GM19468 (cell line): ENCODE results near the gene SH3PXD2A.

ENCODE experiments used
- ATAC-seq: cut with Tn5 transposase; IDR thresholded peaks from one replicate; pipeline ENCODE4 v1.9.1; 2021; ENCODE audit warnings: mild to moderate bottlenecking, moderate library complexity, moderate number of reproducible peaks; ENCODE audit not compliant: unreplicated experiment; ENCODE audit errors: extremely low read depth

The SH3PXD2A gene

GRCh38 chr10:103877861-103878260 is 22.5 kb upstream of the SH3PXD2A start:
- no peak for ATAC-seq

- ATAC-seq, result no peak
Measured at GRCh38 chr10:103876155-103876554, 20.8 kb upstream of the SH3PXD2A start.

GRCh38 chr10:103874730-103875129 is 19.4 kb upstream of the SH3PXD2A start:
- ATAC-seq, result no peak

GRCh38 chr10:103872137-103872931 is 17.0 kb upstream of the SH3PXD2A start:
- ATAC-seq, result no peak

GRCh38 chr10:103871006-103871405 is 15.6 kb upstream of the SH3PXD2A start:
- no peak for ATAC-seq

GRCh38 chr10:103870516-103870915 is 15.1 kb upstream of the SH3PXD2A start:
- ATAC-seq, result no peak

- no peak for ATAC-seq
Measured at GRCh38 chr10:103869336-103869735, 14.0 kb upstream of the SH3PXD2A start.

- no peak for ATAC-seq
Measured at GRCh38 chr10:103868200-103868599, 12.8 kb upstream of the SH3PXD2A start.

- no peak for ATAC-seq
Measured at GRCh38 chr10:103861505-103861904, 6.1 kb upstream of the SH3PXD2A start.

GRCh38 chr10:103859161-103860086 is 4.0 kb upstream of the SH3PXD2A start:
- no peak for ATAC-seq

GRCh38 chr10:103858360-103858759 is 3.0 kb upstream of the SH3PXD2A start:
- ATAC-seq, result no peak

GRCh38 chr10:103856797-103857170 is 1.4 kb upstream of the SH3PXD2A start:
- ATAC-seq, result no peak

GRCh38 chr10:103855852-103856796 is 748 bp upstream of the SH3PXD2A start:
- ATAC-seq, result no peak

GRCh38 chr10:103854686-103855391 is 537 bp downstream of the SH3PXD2A start:
- ATAC-seq, result no peak

- no peak for ATAC-seq
Measured at GRCh38 chr10:103854265-103854685, 1.1 kb downstream of the SH3PXD2A start.

- ATAC-seq, result no peak
Measured at GRCh38 chr10:103853428-103854264, 1.7 kb downstream of the SH3PXD2A start.

- ATAC-seq, result no peak
Measured at GRCh38 chr10:103852856-103853255, 2.5 kb downstream of the SH3PXD2A start.

GRCh38 chr10:103852189-103852711 is 3.1 kb downstream of the SH3PXD2A start:
- ATAC-seq, result no peak
